ENCODE results near the gene RASA2.

Gene RASA2

GRCh38 chr3:141482245-141482922, 4.4 kb upstream of the RASA2 start:
- H3K4me3 ChIP-seq (ENCODE audit: control insufficient read depth, low read depth, low read length) = no peak overlapping the region
- TF ChIP-seq CTCF (conservative IDR thresholded peaks at IDR 0.05; ENCODE audit: control insufficient read depth, insufficient read depth, low read depth, low read length) = no peak
- DNase-seq (ENCODE audit: low read depth) = peak; percentile 86

- no peak for TF ChIP-seq CTCF (conservative IDR thresholded peaks at IDR 0.05; ENCODE audit: control insufficient read depth, insufficient read depth, low read depth, low read length)
- no peak overlapping the region for H3K4me3 ChIP-seq (ENCODE audit: control insufficient read depth, low read depth, low read length)
- no peak for DNase-seq (ENCODE audit: low read depth)
These were observed 2.0 kb upstream of the RASA2 start for GRCh38 chr3:141484701-141485287.

- DNase-seq (ENCODE audit: low read depth) = peak; percentile 84
- no peak for TF ChIP-seq CTCF (conservative IDR thresholded peaks at IDR 0.05; ENCODE audit: control insufficient read depth, insufficient read depth, low read depth, low read length)
- H3K4me3 ChIP-seq (ENCODE audit: control insufficient read depth, low read depth, low read length) = peak overlapping the region; percentile 51
These were observed 959 bp upstream of the RASA2 start for GRCh38 chr3:141485641-141486495.

- H3K4me3 ChIP-seq (ENCODE audit: control insufficient read depth, low read depth, low read length) = peak overlapping the region; percentile 51
- no peak for DNase-seq (ENCODE audit: low read depth)
- no peak for TF ChIP-seq CTCF (conservative IDR thresholded peaks at IDR 0.05; ENCODE audit: control insufficient read depth, insufficient read depth, low read depth, low read length)
These were observed 406 bp upstream of the RASA2 start for GRCh38 chr3:141486496-141486745.

GRCh38 chr3:141487521-141488252, 860 bp downstream of the RASA2 start:
- peak; percentile 36 for DNase-seq (ENCODE audit: low read depth)
- TF ChIP-seq CTCF (conservative IDR thresholded peaks at IDR 0.05; ENCODE audit: control insufficient read depth, insufficient read depth, low read depth, low read length) = no peak
- H3K4me3 ChIP-seq (ENCODE audit: control insufficient read depth, low read depth, low read length) = peak overlapping the region; percentile 77

GRCh38 chr3:141489203-141489602, 2.4 kb downstream of the RASA2 start:
- H3K4me3 ChIP-seq (ENCODE audit: control insufficient read depth, low read depth, low read length) = no peak overlapping the region

More at GRCh38 chr3:141489203-141489602, 2.4 kb downstream of the RASA2 start:
- no peak for DNase-seq (ENCODE audit: low read depth)
- TF ChIP-seq CTCF (conservative IDR thresholded peaks at IDR 0.05; ENCODE audit: control insufficient read depth, insufficient read depth, low read depth, low read length) = no peak
